HepG2 (cell line): ENCODE data around the gene STOML1. TPM values are rescaled to one million over a fixed set of nuclear protein-coding genes. Genes with fewer than 3 reads are reported as not detected.

Experiments used
- ATAC-seq: fragments of 200-7000 bp; cut with Tn5 transposase; 3 replicates; pipeline ENCODE4 v1.9.1; 2020; ENCODE audit warnings: mild to moderate bottlenecking, moderate library complexity
- BruUV-seq: library from RNA; stranded (reverse); fragments of 400-500 nt; replicated peaks from 2 replicates; lab custom pipeline; 2021; lab: Mats Ljungman, UMichigan
- CTCF ChIA-PET: fragments of 300-600 bp; formaldehyde crosslinking; extraction: SDS; loops from one replicate; lab custom pipeline; 2021; ENCODE audit warnings: low total read pairs, inconsistent platforms, low intra/inter-chr PET ratio; lab: Yijun Ruan, JAX
- POLR2A ChIA-PET: fragments of 350-600 bp; sonication (Branson Sonifier 250); formaldehyde crosslinking; loops from one replicate; lab custom pipeline; 2020; ENCODE audit warnings: antibody characterized with exemption, inconsistent platforms; lab: Yijun Ruan, JAX
- DNase-seq: peaks from one replicate; pipeline ENCODE4 v3.0.0-alpha.2; 2015; ENCODE audit warnings: low spot score
- FAIRE-seq: peaks from 3 replicates; lab custom pipeline; 2011; peaks lifted over from hg19 to GRCh38; lab: Jason Lieb, UNC
- H2AFZ ChIP-seq: one replicate; pipeline ENCODE4 v1.6.1; 2011; ENCODE audit warnings: low read length, inconsistent platforms
- H3K27ac ChIP-seq: fragments of 300-600 bp; 3 replicates; pipeline ENCODE4 v1.8.0; 2011; ENCODE audit warnings: mixed run types, mild to moderate bottlenecking, mixed read lengths, low read length, inconsistent platforms; ENCODE audit not compliant: insufficient read depth; ENCODE audit errors: extremely low read length
- H3K27me3 ChIP-seq, 2 experiments: fragments of 200-600 bp in 1 of 2; 2 replicates in 1 of 2; 3 replicates in 1 of 2; pipeline versions ENCODE4 v1.6.0 to v1.8.0; 2011; ENCODE audit warnings: low read length in 2 of 2, mild to moderate bottlenecking in 2 of 2, moderate library complexity in 2 of 2, inconsistent platforms in 1 of 2; ENCODE audit not compliant: insufficient read depth in 2 of 2, control insufficient read depth in 1 of 2
- H3K36me3 ChIP-seq, 2 experiments: fragments of 200-600 bp in 1 of 2; replicated peaks in 1 of 2; 2 replicates in 1 of 2; 3 replicates in 1 of 2; pipeline versions ENCODE4 v1.5.1 to v1.8.0; 2011; ENCODE audit warnings: low read length in 2 of 2, inconsistent platforms in 1 of 2; ENCODE audit not compliant: insufficient read depth in 2 of 2, control insufficient read depth in 1 of 2
- H3K4me1 ChIP-seq: 2 replicates; pipeline ENCODE4 v1.5.1; 2012; ENCODE audit warnings: low read length, inconsistent platforms; ENCODE audit not compliant: insufficient read depth
- H3K4me2 ChIP-seq: 2 replicates; pipeline ENCODE4 v1.6.0; 2011; ENCODE audit warnings: low read depth, low read length, inconsistent platforms
- H3K4me3 ChIP-seq, 3 experiments: fragments of 200-600 bp in 1 of 3; sonication (generic), shearing (Covaris generic) in 1 of 3; replicated peaks in 1 of 3; 2 replicates each; pipeline ENCODE4 v1.5.1; 2011 to 2016; ENCODE audit warnings: low read length in 3 of 3, inconsistent platforms in 2 of 3, low read depth in 2 of 3, mild to moderate bottlenecking in 2 of 3, control low read depth in 1 of 3, mixed read lengths in 1 of 3; ENCODE audit not compliant: insufficient read depth in 1 of 3
- H3K79me2 ChIP-seq: one replicate; pipeline ENCODE4 v1.6.1; 2011; ENCODE audit warnings: low read length, inconsistent platforms; ENCODE audit not compliant: insufficient read depth
- H3K9ac ChIP-seq: 2 replicates; pipeline ENCODE4 v1.6.0; 2011; ENCODE audit warnings: mild to moderate bottlenecking, low read depth, low read length, inconsistent platforms; ENCODE audit not compliant: insufficient read depth
- H3K9me3 ChIP-seq: 2 replicates; pipeline ENCODE4 v1.5.1; 2012; ENCODE audit warnings: mild to moderate bottlenecking, low read length
- H4K20me1 ChIP-seq: 2 replicates; pipeline ENCODE4 v1.6.0; 2011; ENCODE audit warnings: inconsistent platforms, mild to moderate bottlenecking, low read length, moderate library complexity; ENCODE audit not compliant: insufficient read depth
- FOSL1 ChIP-seq: sonication (generic); formaldehyde crosslinking; IDR thresholded peaks from 2 replicates; pipeline ENCODE4 v1.9.0; 2021; ENCODE audit warnings: missing genetic modification reagents, borderline replicate concordance
- GFI1 ChIP-seq: sonication (generic); formaldehyde crosslinking; IDR thresholded peaks from 2 replicates; pipeline ENCODE4 v1.5.0; 2020; ENCODE audit warnings: missing genetic modification reagents, mild to moderate bottlenecking, borderline replicate concordance
- MLLT10 ChIP-seq: sonication (generic); formaldehyde crosslinking; IDR thresholded peaks from 2 replicates; pipeline ENCODE4 v1.4.0; 2020; ENCODE audit warnings: missing genetic modification reagents
- MTA3 ChIP-seq: sonication (generic); formaldehyde crosslinking; IDR thresholded peaks from 2 replicates; pipeline ENCODE4 v1.4.0; 2020; ENCODE audit warnings: missing genetic modification reagents
- SP1 ChIP-seq, 2 experiments: fragments of 450-650 bp in 1 of 2; sonication (generic) in 1 of 2; formaldehyde crosslinking in 1 of 2; IDR thresholded peaks; 2 replicates each; pipeline versions ENCODE4 v1.4.0 to v1.6.1; 2016 to 2020; ENCODE audit warnings: missing genetic modification reagents in 1 of 2
- ZNF124 ChIP-seq: sonication (generic); formaldehyde crosslinking; IDR thresholded peaks from 2 replicates; pipeline ENCODE4 v1.4.0; 2020; ENCODE audit warnings: missing genetic modification reagents
- ZNF136 ChIP-seq: sonication (generic); formaldehyde crosslinking; IDR thresholded peaks from 2 replicates; pipeline ENCODE4 v1.8.1; 2022; ENCODE audit warnings: low read depth, mild to moderate bottlenecking, moderate library complexity, missing genetic modification reagents
- ZNF331 ChIP-seq: sonication (generic); formaldehyde crosslinking; IDR thresholded peaks from 2 replicates; pipeline ENCODE4 v1.4.0; 2020; ENCODE audit warnings: missing genetic modification reagents
- ZNF768 ChIP-seq: sonication (generic); formaldehyde crosslinking; IDR thresholded peaks from 2 replicates; pipeline ENCODE4 v1.4.0; 2020; ENCODE audit warnings: missing genetic modification reagents
- ZNF772 ChIP-seq: sonication (generic); formaldehyde crosslinking; IDR thresholded peaks from 2 replicates; pipeline ENCODE4 v1.5.0; 2020; ENCODE audit warnings: mild to moderate bottlenecking, missing genetic modification reagents
- ZNF773 ChIP-seq: sonication (generic); formaldehyde crosslinking; IDR thresholded peaks from 2 replicates; pipeline ENCODE4 v1.4.0; 2020; ENCODE audit warnings: missing genetic modification reagents, borderline replicate concordance
- WGBS: methylation state at CpG from one replicate; pipeline ENCODE4 v1.1.6; 2017; ENCODE audit warnings: low lambda C conversion rate; 5-methylcytosine and 5-hydroxymethylcytosine counted together
- in situ Hi-C: cut with HindIII; loops from 2 replicates; pipeline ENCODE4 v1.10.0; 2017; ENCODE audit warnings: low pct_unique_long_range_greater_than_20kb; ENCODE audit not compliant: extremely low pct_ligation_motif_present
- intact Hi-C: fragments of 100-400 bp; cut with micrococcal nuclease; formaldehyde crosslinking; loops from one replicate; pipeline ENCODE4 v1.10.0; 2022; ENCODE audit not compliant: unreplicated experiment
- polyA plus RNA-seq, 8 experiments: library from polyadenylated mRNA; depleted of rRNA in 3 of 8; stranded (reverse) in 7 of 8; unstranded in 1 of 8; fragments of >200 nt; fragmentation: Illumina TruSeq in 4 of 8; extraction: Trizol in 4 of 8; gene quantifications; 2 replicates each; pipeline versions ENCODE4 v1.2.1 to v1.2.3, GENCODE V29; 2011 to 2016; ENCODE audit warnings: low read depth in 4 of 8, missing spikeins in 1 of 8, mixed read lengths in 1 of 8; ENCODE audit not compliant: insufficient read depth in 1 of 8
- total RNA-seq, 5 experiments: library from RNA; depleted of rRNA; stranded (reverse); fragments of >200 nt; fragmentation: Illumina TruSeq; extraction: Trizol; gene quantifications; 2 replicates each; pipeline ENCODE4 v1.2.3, GENCODE V29; 2016; ENCODE audit warnings: low read depth in 1 of 5
- TF ChIP-seq, protein P1 (sequence below): sonication (generic); formaldehyde crosslinking; IDR thresholded peaks from 2 replicates; pipeline ENCODE4 v1.4.0; 2020; ENCODE audit warnings: missing genetic modification reagents
- TF ChIP-seq, protein P2 (sequence below): sonication (generic); formaldehyde crosslinking; IDR thresholded peaks from 2 replicates; pipeline ENCODE4 v1.8.0; 2022; ENCODE audit warnings: mild to moderate bottlenecking, missing genetic modification reagents, moderate library complexity
- TF ChIP-seq, protein P3 (sequence below): sonication (generic); formaldehyde crosslinking; IDR thresholded peaks from 2 replicates; pipeline ENCODE4 v1.9.0; 2021; ENCODE audit warnings: missing genetic modification reagents, mild to moderate bottlenecking, borderline replicate concordance

Gene STOML1
- total and polyA plus RNA-seq, 2 of the 13 experiments (the other 11 are each of a cell fraction or from before 2014, with no cell fraction given) = 3.5 to 3.7 TPM

DNA sequence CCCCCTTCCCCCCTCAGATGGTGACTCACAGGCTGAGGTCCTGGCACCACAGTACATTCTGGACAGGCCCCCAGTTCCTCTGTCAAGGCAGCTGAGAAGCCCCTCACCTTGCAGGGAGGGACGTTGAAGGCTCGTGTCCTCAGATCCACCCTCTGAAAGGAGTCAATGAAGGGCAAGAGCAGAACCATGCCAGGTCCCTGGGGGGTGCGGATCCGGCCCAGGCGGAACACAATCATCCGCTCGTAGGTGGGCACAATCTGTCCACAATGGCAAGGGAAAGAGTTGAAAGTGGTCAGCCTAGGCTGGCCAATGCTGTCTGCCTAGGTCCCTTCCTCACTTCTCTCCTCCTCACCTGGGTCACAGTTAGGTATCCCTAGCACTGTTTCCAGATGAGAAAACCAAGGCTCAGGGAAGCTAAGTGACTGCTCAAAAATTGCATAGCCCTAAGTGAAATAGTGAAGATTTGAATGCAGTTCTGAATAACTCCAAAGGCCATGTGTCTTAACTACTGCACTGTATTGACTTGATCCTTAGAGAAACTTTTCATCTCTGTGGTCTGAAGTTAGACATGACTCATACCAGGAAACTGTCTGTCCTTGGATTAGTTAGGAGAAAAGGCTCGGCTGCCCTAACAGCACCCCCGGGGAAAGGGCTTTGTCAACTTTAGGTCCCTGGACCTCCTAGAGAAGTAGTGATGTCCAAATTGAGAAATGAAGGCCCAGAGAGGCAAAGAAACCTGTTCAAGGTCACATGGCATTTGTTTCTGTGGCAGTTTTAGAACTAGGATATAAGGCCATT lies 2.9 kb downstream of the STOML1 start:
- Histone ChIP-seq H3K27ac (no peak overlapping the region), H2AFZ (no peak overlapping the region), H3K4me2 (no peak overlapping the region), H3K9ac (no peak overlapping the region), H3K4me1 (peaks cover 29% of the 10 kb centered on the region), H3K4me3 (no peak overlapping the region), H3K36me3 (no peaks in the 10 kb centered on the region; a peak in 1 of 5 replicates), H3K9me3 (no peaks in the 10 kb centered on the region), H3K27me3 (no peaks in the 10 kb centered on the region; a peak in 1 of 5 replicates), H4K20me1 (no peaks in the 10 kb centered on the region), H3K79me2 (no peaks in the 10 kb centered on the region)
- DNase-seq (no peak), ATAC-seq (no peak), FAIRE-seq (no peak)
- TF ChIP-seq MLLT10 (CRISPR knock-in tag) = no peak
- no peak for TF ChIP-seq ZNF773 (CRISPR knock-in tag)
- TF ChIP-seq, protein P1, sequence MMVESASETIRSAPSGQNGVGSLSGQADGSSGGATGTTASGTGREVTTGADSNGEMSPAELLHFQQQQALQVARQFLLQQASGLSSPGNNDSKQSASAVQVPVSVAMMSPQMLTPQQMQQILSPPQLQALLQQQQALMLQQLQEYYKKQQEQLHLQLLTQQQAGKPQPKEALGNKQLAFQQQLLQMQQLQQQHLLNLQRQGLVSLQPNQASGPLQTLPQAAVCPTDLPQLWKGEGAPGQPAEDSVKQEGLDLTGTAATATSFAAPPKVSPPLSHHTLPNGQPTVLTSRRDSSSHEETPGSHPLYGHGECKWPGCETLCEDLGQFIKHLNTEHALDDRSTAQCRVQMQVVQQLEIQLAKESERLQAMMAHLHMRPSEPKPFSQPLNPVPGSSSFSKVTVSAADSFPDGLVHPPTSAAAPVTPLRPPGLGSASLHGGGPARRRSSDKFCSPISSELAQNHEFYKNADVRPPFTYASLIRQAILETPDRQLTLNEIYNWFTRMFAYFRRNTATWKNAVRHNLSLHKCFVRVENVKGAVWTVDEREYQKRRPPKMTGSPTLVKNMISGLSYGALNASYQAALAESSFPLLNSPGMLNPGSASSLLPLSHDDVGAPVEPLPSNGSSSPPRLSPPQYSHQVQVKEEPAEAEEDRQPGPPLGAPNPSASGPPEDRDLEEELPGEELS (CRISPR knock-in tag) = no peak
- no peak for TF ChIP-seq ZNF136 (CRISPR knock-in tag)
- BruUV-seq = no TSS peak
- ChIA-PET POLR2A (no interaction called here), CTCF (no interaction called here)
- intact Hi-C loops = no loop called here
- in situ Hi-C loops = no loop called here
- 50% methylated on average over 6 of the region's 9 CpGs for WGBS

DNA sequence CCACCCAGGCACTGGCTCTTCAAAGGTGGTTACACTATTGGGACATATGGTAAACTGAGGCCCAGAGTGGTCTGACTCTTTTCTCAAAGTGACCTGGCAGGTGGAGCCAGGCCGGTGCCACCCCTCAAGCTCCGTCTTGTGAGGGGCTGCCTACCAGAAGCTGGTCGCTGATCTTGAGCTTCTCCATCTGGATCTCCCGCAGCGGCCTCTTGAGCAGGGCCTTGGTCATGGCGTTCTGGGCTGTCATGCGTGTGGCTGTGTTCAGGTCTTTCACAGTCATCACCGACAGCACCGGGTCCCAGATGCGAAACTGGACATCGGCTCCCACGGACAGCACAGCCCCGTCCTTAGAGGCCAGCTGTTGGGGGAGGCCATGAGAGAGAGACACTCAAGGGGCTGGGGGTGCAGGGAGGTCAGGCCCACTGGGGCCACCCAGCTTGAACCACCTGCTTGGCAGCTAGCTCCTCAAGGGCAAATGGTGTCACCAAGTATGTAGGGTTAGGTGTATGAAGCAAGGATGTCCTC lies 3.6 kb downstream of the STOML1 start:
- no peaks in the 10 kb centered on the region; a peak in 1 of 5 replicates for H3K36me3 ChIP-seq
- WGBS = 97% methylated on average over 5 of the region's 13 CpGs
- peaks cover 24% of the 10 kb centered on the region for H3K4me1 ChIP-seq
- intact Hi-C loops (no loop called here), in situ Hi-C loops (no loop called here)
- no peak overlapping the region for H3K4me2 ChIP-seq
- FAIRE-seq = no peak
- POLR2A ChIA-PET = no interaction called here
- no TSS peak for BruUV-seq
- no peaks in the 10 kb centered on the region for H3K79me2 ChIP-seq
- no peaks in the 10 kb centered on the region for H3K27me3 ChIP-seq
- TF ChIP-seq, protein P2, sequence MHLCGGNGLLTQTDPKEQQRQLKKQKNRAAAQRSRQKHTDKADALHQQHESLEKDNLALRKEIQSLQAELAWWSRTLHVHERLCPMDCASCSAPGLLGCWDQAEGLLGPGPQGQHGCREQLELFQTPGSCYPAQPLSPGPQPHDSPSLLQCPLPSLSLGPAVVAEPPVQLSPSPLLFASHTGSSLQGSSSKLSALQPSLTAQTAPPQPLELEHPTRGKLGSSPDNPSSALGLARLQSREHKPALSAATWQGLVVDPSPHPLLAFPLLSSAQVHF (CRISPR knock-in tag) = no peak
- TF ChIP-seq GFI1 (CRISPR knock-in tag) (no peak), ZNF768 (CRISPR knock-in tag) (no peak), MTA3 (CRISPR knock-in tag) (no peak), ZNF331 (no peak), FOSL1 (no peak), ZNF772 (CRISPR knock-in tag) (no peak), ZNF124 (no peak), SP1 (IDR thresholded peaks at IDR 0.05) (no peak), SP1 (CRISPR knock-in tag; IDR thresholded peaks at IDR 0.05) (no peak)
- TF ChIP-seq, protein P3, sequence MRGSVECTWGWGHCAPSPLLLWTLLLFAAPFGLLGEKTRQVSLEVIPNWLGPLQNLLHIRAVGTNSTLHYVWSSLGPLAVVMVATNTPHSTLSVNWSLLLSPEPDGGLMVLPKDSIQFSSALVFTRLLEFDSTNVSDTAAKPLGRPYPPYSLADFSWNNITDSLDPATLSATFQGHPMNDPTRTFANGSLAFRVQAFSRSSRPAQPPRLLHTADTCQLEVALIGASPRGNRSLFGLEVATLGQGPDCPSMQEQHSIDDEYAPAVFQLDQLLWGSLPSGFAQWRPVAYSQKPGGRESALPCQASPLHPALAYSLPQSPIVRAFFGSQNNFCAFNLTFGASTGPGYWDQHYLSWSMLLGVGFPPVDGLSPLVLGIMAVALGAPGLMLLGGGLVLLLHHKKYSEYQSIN (CRISPR knock-in tag) = no peak
- TF ChIP-seq, all 625 proteins: peak for 0
- CTCF ChIA-PET = no interaction called here
- no peaks in the 10 kb centered on the region for H4K20me1 ChIP-seq
- no peak for ATAC-seq
- H3K9ac ChIP-seq = no peak overlapping the region
- no peak overlapping the region for H3K4me3 ChIP-seq
- H2AFZ ChIP-seq = no peak overlapping the region
- no peak for DNase-seq
- no peak overlapping the region for H3K27ac ChIP-seq
- H3K9me3 ChIP-seq = no peaks in the 10 kb centered on the region
